ENCODE measurements around the gene PARP6.

DNA sequence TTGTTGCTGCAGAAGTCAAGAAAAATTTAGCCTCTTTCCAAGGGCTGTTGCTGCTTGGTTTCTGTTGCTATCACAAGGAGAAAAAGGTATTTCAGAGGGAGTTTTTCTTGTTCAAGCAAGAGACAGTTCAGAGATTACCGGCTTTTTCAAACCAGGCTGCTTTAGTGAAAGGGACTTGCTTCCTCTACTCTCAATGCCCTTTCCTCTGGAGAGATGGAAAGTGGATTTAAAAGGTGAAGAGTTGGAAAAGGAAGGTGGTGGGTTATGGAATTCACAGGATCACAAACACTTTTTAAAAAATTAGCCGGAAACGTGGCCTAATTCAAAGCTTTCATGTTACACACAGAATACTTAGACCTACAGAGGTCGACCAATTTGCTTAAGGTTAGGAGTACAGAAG lies 1.1 kb downstream of the PARP6 start:
- TF ChIP-seq, protein P1, sequence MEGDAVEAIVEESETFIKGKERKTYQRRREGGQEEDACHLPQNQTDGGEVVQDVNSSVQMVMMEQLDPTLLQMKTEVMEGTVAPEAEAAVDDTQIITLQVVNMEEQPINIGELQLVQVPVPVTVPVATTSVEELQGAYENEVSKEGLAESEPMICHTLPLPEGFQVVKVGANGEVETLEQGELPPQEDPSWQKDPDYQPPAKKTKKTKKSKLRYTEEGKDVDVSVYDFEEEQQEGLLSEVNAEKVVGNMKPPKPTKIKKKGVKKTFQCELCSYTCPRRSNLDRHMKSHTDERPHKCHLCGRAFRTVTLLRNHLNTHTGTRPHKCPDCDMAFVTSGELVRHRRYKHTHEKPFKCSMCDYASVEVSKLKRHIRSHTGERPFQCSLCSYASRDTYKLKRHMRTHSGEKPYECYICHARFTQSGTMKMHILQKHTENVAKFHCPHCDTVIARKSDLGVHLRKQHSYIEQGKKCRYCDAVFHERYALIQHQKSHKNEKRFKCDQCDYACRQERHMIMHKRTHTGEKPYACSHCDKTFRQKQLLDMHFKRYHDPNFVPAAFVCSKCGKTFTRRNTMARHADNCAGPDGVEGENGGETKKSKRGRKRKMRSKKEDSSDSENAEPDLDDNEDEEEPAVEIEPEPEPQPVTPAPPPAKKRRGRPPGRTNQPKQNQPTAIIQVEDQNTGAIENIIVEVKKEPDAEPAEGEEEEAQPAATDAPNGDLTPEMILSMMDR (IDR thresholded peaks at IDR 0.05; ENCODE audit: insufficient read depth, low read length, poor library complexity, severe bottlenecking) = no peak
- TF ChIP-seq EZH2phosphoT487 (conservative IDR thresholded peaks at IDR 0.05; ENCODE audit: low read length) = no peak
